Activated CD8-positive, alpha-beta memory T cell treated with anti-CD3 and anti-CD28 coated beads, Interleukin-2, amount 50 U/mL, for 48 hours (primary cell): ENCODE measurements around the gene IRX6.

ENCODE experiments used
- DNase-seq: peaks from one replicate; pipeline ENCODE4 v3.0.0-alpha.2; 2020

IRX6 gene

GRCh38 chr16:55324285-55325079 is 479 bp downstream of the IRX6 start:
- no peak for DNase-seq

- DNase-seq: no peak
Measured at GRCh38 chr16:55325080-55325447, 1.1 kb downstream of the IRX6 start.

- DNase-seq: no peak
Measured at GRCh38 chr16:55325458-55326109, 1.6 kb downstream of the IRX6 start.

- DNase-seq: no peak
Measured at GRCh38 chr16:55326261-55327092, 2.5 kb downstream of the IRX6 start.

GRCh38 chr16:55328611-55329569 is 4.9 kb downstream of the IRX6 start:
- no peak for DNase-seq

GRCh38 chr16:55329791-55330428 is 5.9 kb downstream of the IRX6 start:
- DNase-seq: no peak

- DNase-seq: no peak
Measured at GRCh38 chr16:55330781-55331647, 7.0 kb downstream of the IRX6 start.

- DNase-seq: no peak
Measured at GRCh38 chr16:55331648-55332185, 7.7 kb downstream of the IRX6 start.

- no peak for DNase-seq
Measured at GRCh38 chr16:55333684-55334083, 9.7 kb downstream of the IRX6 start.

- no peak for DNase-seq
Measured at GRCh38 chr16:55338646-55339045, 14.6 kb downstream of the IRX6 start.

- no peak for DNase-seq
Measured at GRCh38 chr16:55340445-55340844, 16.4 kb downstream of the IRX6 start.

- DNase-seq: no peak
Measured at GRCh38 chr16:55341681-55342080, 17.7 kb downstream of the IRX6 start.

GRCh38 chr16:55346475-55346874 is 22.5 kb downstream of the IRX6 start:
- no peak for DNase-seq

- no peak for DNase-seq
Measured at GRCh38 chr16:55349867-55350266, 25.9 kb downstream of the IRX6 start.

- no peak for DNase-seq
Measured at GRCh38 chr16:55350984-55351383, 27.0 kb downstream of the IRX6 start.

GRCh38 chr16:55351936-55352335 is 27.9 kb downstream of the IRX6 start:
- DNase-seq: no peak

GRCh38 chr16:55357241-55357640 is 33.2 kb downstream of the IRX6 start:
- no peak for DNase-seq

GRCh38 chr16:55359946-55360345 is 35.9 kb downstream of the IRX6 start:
- DNase-seq: no peak

GRCh38 chr16:55364811-55365210 is 40.8 kb downstream of the IRX6 start:
- no peak for DNase-seq

- no peak for DNase-seq
Measured at GRCh38 chr16:55367301-55367811, 43.4 kb downstream of the IRX6 start.
